Measurements from ENCODE around the gene MRPL12. TPM values are rescaled to one million over a fixed set of nuclear protein-coding genes. Genes with fewer than 3 reads are reported as not detected.

MRPL12 gene
- total RNA-seq, 1 experiment from 2014 or later = 140 TPM

DNA sequence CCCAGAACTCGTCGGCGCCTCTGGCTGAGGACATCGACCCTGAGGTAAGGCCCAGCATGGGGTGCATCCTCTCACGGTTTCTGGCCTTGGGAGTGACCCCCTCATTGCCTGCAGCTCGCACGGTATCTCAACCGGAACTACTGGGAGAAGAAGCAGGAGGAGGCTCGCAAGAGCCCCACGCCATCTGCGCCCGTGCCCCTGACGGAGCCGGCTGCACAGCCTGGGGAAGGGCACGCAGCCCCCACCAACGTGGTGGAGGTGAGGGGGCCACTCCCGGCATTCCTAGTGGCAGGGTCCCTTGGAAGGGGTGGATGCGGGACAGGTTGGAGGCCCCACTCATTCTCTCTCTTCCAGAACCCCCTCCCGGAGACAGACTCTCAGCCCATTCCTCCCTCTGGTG lies 8.4 kb upstream of the MRPL12 start:
- Histone ChIP-seq H3K4ac (ENCODE audit: low read depth, low read length) (no peak overlapping the region), H3K79me1 (ENCODE audit: insufficient read depth, low read depth, low read length, poor library complexity, severe bottlenecking) (no peaks in the 10 kb centered on the region), H2AFZ (ENCODE audit: low read length) (no peak overlapping the region), H2BK15ac (ENCODE audit: low read depth, low read length) (no peak overlapping the region), H3K23me2 (ENCODE audit: insufficient read length, low read depth, low read length, poor library complexity, severe bottlenecking) (no peaks in the 10 kb centered on the region), H3K23ac (ENCODE audit: insufficient read length, low read depth, low read length) (no peak overlapping the region), H3K4me1 (ENCODE audit: insufficient read depth, low read length) (no peaks in the 10 kb centered on the region), H4K5ac (ENCODE audit: insufficient read length, low read depth, low read length) (no peak overlapping the region), H3K27ac (ENCODE audit: insufficient read length, low read depth, low read length) (no peak overlapping the region), H3K18ac (ENCODE audit: insufficient read length, low read depth, low read length) (no peak overlapping the region), H3T11ph (ENCODE audit: low read length) (no peak overlapping the region), H3K56ac (ENCODE audit: insufficient read length, low read depth, low read length) (no peak overlapping the region), H2BK12ac (ENCODE audit: insufficient read length, low read depth, low read length) (no peak overlapping the region), H4K91ac (ENCODE audit: insufficient read length, low read depth, low read length) (no peak overlapping the region), H2AK5ac (ENCODE audit: insufficient read length, low read length) (no peak overlapping the region), H2BK120ac (ENCODE audit: low read depth, low read length, poor library complexity, severe bottlenecking) (no peak overlapping the region), H3K9me3 (ENCODE audit: control insufficient read depth, low read depth, low read length) (no peaks in the 10 kb centered on the region), H3K14ac (ENCODE audit: insufficient read depth, low read length) (no peak overlapping the region), H3K27me3 (ENCODE audit: insufficient read depth, low read length) (no peaks in the 10 kb centered on the region), H3K9ac (ENCODE audit: extremely low read depth, insufficient read length, low read length) (no peak overlapping the region), H2BK5ac (ENCODE audit: insufficient read length, low read length) (no peak overlapping the region), H4K20me1 (ENCODE audit: control insufficient read depth, insufficient read depth, insufficient read length) (no peaks in the 10 kb centered on the region), H3K79me2 (ENCODE audit: insufficient read depth, low read length) (no peaks in the 10 kb centered on the region), H4K8ac (replicated peaks; ENCODE audit: insufficient read length, low read depth, low read length) (no peak overlapping the region), H3K4me2 (ENCODE audit: insufficient read depth, insufficient read length, low read length) (no peak overlapping the region), H2BK20ac (ENCODE audit: low read depth, low read length, poor library complexity, severe bottlenecking) (no peak overlapping the region)
- no peaks in the 10 kb centered on the region for H3K4me1 Mint-ChIP-seq
- H3K36me3 Mint-ChIP-seq (ENCODE audit: insufficient read depth in 1 of 3, low read depth in 3 of 3) = peaks cover 31 to 73% (median 61%) of the 10 kb centered on the region in 3 experiments
- WGBS (ENCODE audit: extremely low coverage, insufficient read length, low lambda C conversion rate) = no CpG with 5 or more reads among the region's 19 CpGs
- H3K27ac Mint-ChIP-seq = no peak overlapping the region
- H3K9me3 Mint-ChIP-seq = no peaks in the 10 kb centered on the region
- no peak overlapping the region for H3K4me3 Mint-ChIP-seq
- no peaks in the 10 kb centered on the region for H3K27me3 Mint-ChIP-seq (ENCODE audit: low read depth)
- TF ChIP-seq, protein P1, sequence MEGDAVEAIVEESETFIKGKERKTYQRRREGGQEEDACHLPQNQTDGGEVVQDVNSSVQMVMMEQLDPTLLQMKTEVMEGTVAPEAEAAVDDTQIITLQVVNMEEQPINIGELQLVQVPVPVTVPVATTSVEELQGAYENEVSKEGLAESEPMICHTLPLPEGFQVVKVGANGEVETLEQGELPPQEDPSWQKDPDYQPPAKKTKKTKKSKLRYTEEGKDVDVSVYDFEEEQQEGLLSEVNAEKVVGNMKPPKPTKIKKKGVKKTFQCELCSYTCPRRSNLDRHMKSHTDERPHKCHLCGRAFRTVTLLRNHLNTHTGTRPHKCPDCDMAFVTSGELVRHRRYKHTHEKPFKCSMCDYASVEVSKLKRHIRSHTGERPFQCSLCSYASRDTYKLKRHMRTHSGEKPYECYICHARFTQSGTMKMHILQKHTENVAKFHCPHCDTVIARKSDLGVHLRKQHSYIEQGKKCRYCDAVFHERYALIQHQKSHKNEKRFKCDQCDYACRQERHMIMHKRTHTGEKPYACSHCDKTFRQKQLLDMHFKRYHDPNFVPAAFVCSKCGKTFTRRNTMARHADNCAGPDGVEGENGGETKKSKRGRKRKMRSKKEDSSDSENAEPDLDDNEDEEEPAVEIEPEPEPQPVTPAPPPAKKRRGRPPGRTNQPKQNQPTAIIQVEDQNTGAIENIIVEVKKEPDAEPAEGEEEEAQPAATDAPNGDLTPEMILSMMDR (conservative IDR thresholded peaks at IDR 0.05) = no peak
- DNase-seq = no peak

Measured in H9 (cell line).